CD4-positive, CD25-positive, alpha-beta regulatory T cell (primary cell): ENCODE data around the gene IFNAR2. TPM values are rescaled to one million over a fixed set of nuclear protein-coding genes. Genes with fewer than 3 reads are reported as not detected.

ENCODE experiments used
- ATAC-seq, 2 donors: fragments of 150-1000 bp; cut with Tn5 transposase; one replicate each; pipeline ENCODE4 v1.10.0; 2021; ENCODE audit warnings: low read depth in 2 of 2, moderate number of reproducible peaks in 2 of 2, moderate library complexity in 1 of 2
- DNase-seq, 3 donors: peaks; one replicate each; pipeline versions ENCODE4 v3.0.0 to v3.0.0-alpha.2; 2012 to 2022; ENCODE audit warnings: mixed read lengths in 1 of 3
- H3K27ac ChIP-seq: one replicate; pipeline ENCODE4 v1.7.0; 2013; ENCODE audit warnings: mild to moderate bottlenecking, low read length; ENCODE audit not compliant: insufficient read depth, poor library complexity, severe bottlenecking
- H3K27me3 ChIP-seq: one replicate; pipeline ENCODE4 v1.7.0; 2013; ENCODE audit warnings: low read length; ENCODE audit not compliant: control insufficient read depth, insufficient read depth
- H3K36me3 ChIP-seq: one replicate; pipeline ENCODE4 v1.7.0; 2013; ENCODE audit warnings: mild to moderate bottlenecking, low read length, moderate library complexity; ENCODE audit not compliant: control insufficient read depth, insufficient read depth
- H3K4me1 ChIP-seq: 2 replicates; pipeline ENCODE4 v1.7.0; 2013; ENCODE audit warnings: mild to moderate bottlenecking, low read length; ENCODE audit not compliant: insufficient read depth, control insufficient read depth, poor library complexity, severe bottlenecking
- H3K4me3 ChIP-seq: one replicate; pipeline ENCODE4 v1.7.0; 2013; ENCODE audit warnings: low read depth, mild to moderate bottlenecking, low read length, moderate library complexity
- H3K9me3 ChIP-seq, 2 experiments: 1 replicate in 1 of 2; 2 replicates in 1 of 2; pipeline ENCODE4 v1.7.0; 2013; ENCODE audit warnings: low read length in 2 of 2, mild to moderate bottlenecking in 1 of 2, moderate library complexity in 1 of 2; ENCODE audit not compliant: control insufficient read depth in 2 of 2
- H3K27ac Mint-ChIP-seq, 3 donors: one replicate each; pipeline ENCODE4 v1.8.0; 2020 to 2022; ENCODE audit warnings: mild to moderate bottlenecking in 3 of 3, mixed read lengths in 3 of 3, moderate library complexity in 2 of 3
- H3K27me3 Mint-ChIP-seq: one replicate; pipeline ENCODE4 v1.8.0; 2022; ENCODE audit warnings: mild to moderate bottlenecking, mixed read lengths
- H3K36me3 Mint-ChIP-seq: one replicate; pipeline ENCODE4 v1.8.0; 2020; ENCODE audit warnings: mixed read lengths
- H3K4me1 Mint-ChIP-seq, 4 donors: one replicate each; pipeline ENCODE4 v1.8.0; 2020 to 2022; ENCODE audit warnings: mixed read lengths in 4 of 4, mild to moderate bottlenecking in 1 of 4
- H3K4me3 Mint-ChIP-seq, 4 donors: one replicate each; pipeline ENCODE4 v1.8.0; 2020 to 2022; ENCODE audit warnings: mild to moderate bottlenecking in 4 of 4, mixed read lengths in 4 of 4, moderate library complexity in 3 of 4
- H3K9me3 Mint-ChIP-seq, 7 donors: one replicate each; pipeline ENCODE4 v1.8.0; 2020 to 2022; ENCODE audit warnings: mixed read lengths in 7 of 7, mild to moderate bottlenecking in 3 of 7, moderate library complexity in 2 of 7
- polyA plus RNA-seq, 4 donors: library from polyadenylated mRNA; unstranded; fragments of 300-500 nt; fragmentation: Illumina TruSeq; gene quantifications; one replicate each; pipeline ENCODE4 v1.2.3, GENCODE V29; 2021
- total RNA-seq: library from RNA; stranded (reverse); gene quantifications from one replicate; pipeline ENCODE4 v1.2.3, GENCODE V29; 2022

IFNAR2 gene
- total and polyA plus RNA-seq, 5 donors from 2014 or later = 56.9 to 121 (median 111) TPM

- Histone ChIP-seq H3K27ac (peak overlapping the region; percentile 60), H3K9me3 (no peaks in the 10 kb centered on the region), H3K4me1 (peaks cover 36% of the 10 kb centered on the region), H3K4me3 (no peak overlapping the region), H3K27me3 (no peaks in the 10 kb centered on the region), H3K36me3 (peaks cover 51% of the 10 kb centered on the region)
- DNase-seq (peak in 2 of 3 donors; percentile 34 to 69), ATAC-seq (no peak)
- no peaks in the 10 kb centered on the region for H3K27me3 Mint-ChIP-seq
- peaks cover 0 to 4% (median 0%) of the 10 kb centered on the region in 7 donors for H3K9me3 Mint-ChIP-seq
- peak overlapping the region; percentile 38 to 84 (median 60) for H3K4me3 Mint-ChIP-seq
- peaks cover 30 to 84% (median 49%) of the 10 kb centered on the region in 4 donors for H3K4me1 Mint-ChIP-seq
- peak overlapping the region; percentile 31 to 67 (median 48) for H3K27ac Mint-ChIP-seq
- peaks cover 32% of the 10 kb centered on the region for H3K36me3 Mint-ChIP-seq
These were observed 31.9 kb downstream of the IFNAR2 start for GRCh38 chr21:33261635-33262034.

- H3K27me3 Mint-ChIP-seq = peaks cover 4% of the 10 kb centered on the region
- Histone ChIP-seq H3K9me3 (no peaks in the 10 kb centered on the region), H3K27ac (no peak overlapping the region), H3K4me1 (peaks cover 48% of the 10 kb centered on the region), H3K27me3 (no peaks in the 10 kb centered on the region), H3K4me3 (no peak overlapping the region), H3K36me3 (peaks cover 38% of the 10 kb centered on the region)
- H3K4me1 Mint-ChIP-seq = peaks cover 36 to 88% (median 53%) of the 10 kb centered on the region in 4 donors
- H3K27ac Mint-ChIP-seq = no peak overlapping the region
- H3K4me3 Mint-ChIP-seq = peak overlapping the region in 1 of 4 donors; percentile 94
- ATAC-seq = no peak
- peaks cover 22% of the 10 kb centered on the region for H3K36me3 Mint-ChIP-seq
- DNase-seq = no peak
- no peaks in the 10 kb centered on the region for H3K9me3 Mint-ChIP-seq
These were observed 33.2 kb downstream of the IFNAR2 start for GRCh38 chr21:33262921-33263320.

DNA sequence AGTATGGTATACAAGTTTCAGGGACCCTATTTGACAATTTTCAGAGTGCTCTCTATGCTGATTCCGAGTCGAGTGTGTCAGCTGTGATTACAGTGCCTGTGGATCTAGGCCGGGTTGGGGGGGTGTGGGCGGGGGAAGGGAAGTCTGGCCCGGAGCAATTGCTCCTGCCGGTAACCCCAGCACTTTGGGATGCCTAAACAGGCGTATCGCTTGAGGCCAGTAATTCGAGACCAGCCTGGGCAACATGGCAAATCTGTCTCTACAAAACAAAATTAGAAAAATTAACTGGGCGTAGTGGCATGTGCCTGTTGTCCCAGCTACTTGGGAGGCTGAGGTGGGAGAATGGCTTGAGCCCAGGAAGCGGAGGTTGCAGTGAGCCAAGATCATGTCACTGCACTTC is 34.8 kb downstream of the IFNAR2 start:
- Mint-ChIP-seq H3K36me3 (peaks cover 20% of the 10 kb centered on the region), H3K27me3 (peaks cover 4% of the 10 kb centered on the region), H3K4me1 (peaks cover 36 to 90% (median 54%) of the 10 kb centered on the region in 4 donors), H3K9me3 (no peaks in the 10 kb centered on the region), H3K27ac (peak overlapping the region in 2 of 3 donors; percentile 93 to 94), H3K4me3 (peak overlapping the region in 1 of 4 donors; percentile 94)
- no peak overlapping the region for H3K4me3 ChIP-seq
- peaks cover 22% of the 10 kb centered on the region for H3K36me3 ChIP-seq
- DNase-seq = no peak
- no peaks in the 10 kb centered on the region for H3K9me3 ChIP-seq
- no peak for ATAC-seq
- H3K4me1 ChIP-seq = peaks cover 63% of the 10 kb centered on the region
- no peaks in the 10 kb centered on the region for H3K27me3 ChIP-seq
- H3K27ac ChIP-seq = no peak overlapping the region

- Mint-ChIP-seq H3K4me1 (peaks cover 26 to 89% (median 48%) of the 10 kb centered on the region in 4 donors), H3K4me3 (peak overlapping the region; percentile 92 to 97 (median 95)), H3K27ac (peak overlapping the region; percentile 76 to 94 (median 93)), H3K36me3 (peaks cover 25% of the 10 kb centered on the region), H3K9me3 (no peaks in the 10 kb centered on the region), H3K27me3 (peaks cover 4% of the 10 kb centered on the region)
- Histone ChIP-seq H3K9me3 (no peaks in the 10 kb centered on the region), H3K36me3 (peaks cover 24% of the 10 kb centered on the region), H3K27me3 (no peaks in the 10 kb centered on the region), H3K4me3 (peak overlapping the region; percentile 74), H3K4me1 (peaks cover 65% of the 10 kb centered on the region), H3K27ac (peak overlapping the region; percentile 86)
- ATAC-seq (peak; percentile 38 to 40), DNase-seq (peak; percentile 15 to 57 (median 48))
These were observed 35.9 kb downstream of the IFNAR2 start for GRCh38 chr21:33265664-33266049.

DNA sequence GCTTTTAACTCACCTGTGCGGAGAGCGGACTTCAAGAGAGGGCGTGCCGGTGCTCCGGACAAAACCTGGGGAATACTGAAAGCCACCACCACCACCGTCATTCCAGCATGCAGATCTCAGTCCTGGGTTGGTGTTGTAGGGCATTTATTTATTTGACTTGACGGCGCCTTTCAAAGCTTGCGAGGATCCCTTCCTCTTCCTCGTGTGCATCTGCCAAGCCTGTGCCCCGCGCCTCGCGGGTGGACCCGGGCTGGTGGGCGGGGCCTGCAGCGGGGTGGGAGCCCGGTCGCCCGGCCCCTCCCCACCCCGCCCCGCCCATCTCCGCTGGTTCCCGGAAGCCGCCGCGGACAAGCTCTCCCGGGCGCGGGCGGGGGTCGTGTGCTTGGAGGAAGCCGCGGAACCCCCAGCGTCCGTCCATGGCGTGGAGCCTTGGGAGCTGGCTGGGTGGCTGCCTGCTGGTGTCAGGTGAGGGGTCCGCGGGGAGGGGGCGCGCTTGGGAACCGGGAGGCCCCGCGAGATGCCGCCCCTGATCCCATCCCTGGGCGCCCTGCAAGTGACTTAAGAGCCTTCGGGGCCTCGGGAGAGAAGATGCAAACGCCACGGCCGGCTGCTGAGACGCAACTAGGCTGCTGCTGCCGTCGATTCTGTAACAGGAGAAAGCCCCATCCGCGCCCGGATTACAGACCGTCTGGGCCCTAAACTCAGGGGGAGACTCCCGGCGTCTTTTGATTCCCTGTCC is 36.5 kb downstream of the IFNAR2 start, which contains the start of gene IL10RB:
Gene IL10RB, plus strand, starts transcription at position 318 of the 739 bp plus-strand sequence. Its CDS starts 99 bp downstream, at position 417.
- H3K36me3 ChIP-seq = peaks cover 29% of the 10 kb centered on the region
- H3K27me3 ChIP-seq = no peaks in the 10 kb centered on the region
- H3K9me3 Mint-ChIP-seq = no peaks in the 10 kb centered on the region
- peaks cover 28% of the 10 kb centered on the region for H3K36me3 Mint-ChIP-seq
- peak within 1 kb of the TSS; percentile 86 for H3K27ac ChIP-seq
- peaks cover 29 to 89% (median 50%) of the 10 kb centered on the region in 4 donors for H3K4me1 Mint-ChIP-seq
- peaks cover 4% of the 10 kb centered on the region for H3K27me3 Mint-ChIP-seq
- peaks cover 62% of the 10 kb centered on the region for H3K4me1 ChIP-seq
- H3K4me3 ChIP-seq = peak within 1 kb of the TSS; percentile 90
- peak; percentile 63 to 68 for ATAC-seq
- DNase-seq = peak; percentile 65 to 87 (median 74)
- no peaks in the 10 kb centered on the region for H3K9me3 ChIP-seq
- peak within 1 kb of the TSS; percentile 97 to 99 (median 98) for H3K4me3 Mint-ChIP-seq
- H3K27ac Mint-ChIP-seq = peak within 1 kb of the TSS; percentile 94 to 96 (median 96)

DNA sequence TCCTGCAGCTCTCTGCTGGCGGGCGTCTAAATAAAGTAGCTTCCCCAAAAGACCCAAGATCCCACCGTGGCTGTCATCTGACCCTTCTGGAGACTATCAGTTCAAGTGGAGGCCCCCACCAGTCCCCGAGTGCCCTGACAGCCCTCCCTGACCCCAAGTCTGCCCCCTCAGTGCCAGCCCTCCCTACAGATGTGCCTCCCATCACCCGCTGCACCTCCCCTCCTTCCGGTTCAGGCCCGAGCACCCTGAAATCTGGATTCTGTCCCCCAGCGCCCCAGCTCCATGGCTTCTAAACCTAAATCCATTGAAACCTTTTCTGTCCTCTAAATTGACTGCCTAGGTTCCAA is 37.0 kb downstream of the IFNAR2 start:
- Histone ChIP-seq H3K36me3 (peaks cover 29% of the 10 kb centered on the region), H3K9me3 (no peaks in the 10 kb centered on the region), H3K27ac (peak overlapping the region; percentile 86), H3K4me3 (peak overlapping the region; percentile 90), H3K27me3 (no peaks in the 10 kb centered on the region), H3K4me1 (peaks cover 56% of the 10 kb centered on the region)
- Mint-ChIP-seq H3K36me3 (peaks cover 28% of the 10 kb centered on the region), H3K4me1 (peaks cover 29 to 86% (median 51%) of the 10 kb centered on the region in 4 donors), H3K9me3 (no peaks in the 10 kb centered on the region), H3K4me3 (peak overlapping the region; percentile 97 to 99 (median 98)), H3K27me3 (peaks cover 4% of the 10 kb centered on the region), H3K27ac (peak overlapping the region; percentile 94 to 96 (median 96))
- peak in 2 of 3 donors; percentile 41 to 71 for DNase-seq
- peak; percentile 30 to 33 for ATAC-seq

DNA sequence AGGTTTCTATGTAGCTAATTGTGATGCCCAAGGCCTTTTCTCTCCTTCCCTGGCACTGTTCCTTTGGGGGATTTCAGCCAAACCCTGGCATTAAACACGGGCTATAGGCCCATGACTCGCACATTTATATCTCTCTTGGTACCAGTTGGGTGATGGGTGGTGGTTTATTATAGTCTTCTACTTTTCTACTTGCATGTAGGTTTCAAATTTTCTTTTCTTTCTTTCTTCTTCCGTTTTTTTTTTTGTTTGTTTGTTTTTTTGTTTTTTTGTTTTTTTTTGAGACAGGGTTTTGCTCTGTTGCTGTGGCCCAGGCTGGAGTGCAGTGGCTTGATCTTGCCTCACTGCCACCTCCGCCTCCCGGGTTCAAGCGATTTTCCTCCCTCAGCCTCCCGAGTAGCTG is 37.5 kb downstream of the IFNAR2 start:
- Mint-ChIP-seq H3K27me3 (peaks cover 4% of the 10 kb centered on the region), H3K36me3 (peaks cover 28% of the 10 kb centered on the region), H3K27ac (peak overlapping the region; percentile 94 to 96 (median 96)), H3K4me3 (peak overlapping the region; percentile 97 to 99 (median 98)), H3K9me3 (no peaks in the 10 kb centered on the region), H3K4me1 (peaks cover 29 to 87% (median 53%) of the 10 kb centered on the region in 4 donors)
- Histone ChIP-seq H3K36me3 (peaks cover 32% of the 10 kb centered on the region), H3K4me1 (peaks cover 52% of the 10 kb centered on the region), H3K27me3 (no peaks in the 10 kb centered on the region), H3K4me3 (peak overlapping the region; percentile 90), H3K9me3 (no peaks in the 10 kb centered on the region), H3K27ac (peak overlapping the region; percentile 86)
- no peak for ATAC-seq
- DNase-seq = peak in 1 of 3 donors; percentile 20
